Activated T-cell treated with anti-CD3 and anti-CD28 coated beads, Interleukin-2, amount 50 U/mL, for 72 hours (primary cell): ENCODE results near the gene PPP1R9A. TPM values are rescaled to one million over a fixed set of nuclear protein-coding genes. Genes with fewer than 3 reads are reported as not detected.

Experiments used
- ATAC-seq, 2 donors: fragments of 150-1000 bp; cut with Tn5 transposase; replicated peaks in 1 of 2; 2 replicates each; pipeline ENCODE4 v1.10.0; 2021; ENCODE audit warnings: moderate library complexity in 2 of 2, mild to moderate bottlenecking in 1 of 2
- DNase-seq, 2 donors: peaks; one replicate each; pipeline ENCODE4 v3.0.0; 2021 to 2022; ENCODE audit warnings: mixed read lengths in 1 of 2
- H3K27ac Mint-ChIP-seq: one replicate; pipeline ENCODE4 v1.8.0; 2022; ENCODE audit warnings: mild to moderate bottlenecking, moderate library complexity, mixed read lengths
- H3K27me3 Mint-ChIP-seq: one replicate; pipeline ENCODE4 v1.8.0; 2022; ENCODE audit warnings: low read depth, mixed read lengths
- H3K36me3 Mint-ChIP-seq, 2 donors: one replicate each; pipeline ENCODE4 v1.8.0; 2022; ENCODE audit warnings: mixed read lengths in 2 of 2, mild to moderate bottlenecking in 1 of 2; ENCODE audit not compliant: insufficient read depth in 2 of 2
- H3K4me1 Mint-ChIP-seq: one replicate; pipeline ENCODE4 v1.8.0; 2022; ENCODE audit warnings: low read depth, mixed read lengths
- H3K4me3 Mint-ChIP-seq, 2 donors: one replicate each; pipeline ENCODE4 v1.8.0; 2022; ENCODE audit warnings: mild to moderate bottlenecking in 2 of 2, mixed read lengths in 2 of 2, moderate library complexity in 2 of 2
- H3K9me3 Mint-ChIP-seq, 2 donors: one replicate each; pipeline ENCODE4 v1.8.0; 2022; ENCODE audit warnings: mixed read lengths in 2 of 2
- total RNA-seq, 2 donors: library from RNA; stranded (reverse); gene quantifications; one replicate each; pipeline ENCODE4 v1.2.3, GENCODE V29; 2022

The PPP1R9A gene
- total RNA-seq, 2 donors from 2014 or later = 0.02 to 0.19 TPM

- Mint-ChIP-seq H3K27ac (no peak overlapping the region), H3K27me3 (no peaks in the 10 kb centered on the region), H3K9me3 (no peaks in the 10 kb centered on the region), H3K4me3 (no peak overlapping the region), H3K4me1 (no peaks in the 10 kb centered on the region), H3K36me3 (no peaks in the 10 kb centered on the region)
- DNase-seq (no peak), ATAC-seq (no peak)
Observed at GRCh38 chr7:94923412-94923811, 16.0 kb downstream of the PPP1R9A start.

GRCh38 chr7:94928168-94928707 is 20.8 kb downstream of the PPP1R9A start:
- DNase-seq = no peak
- no peaks in the 10 kb centered on the region for H3K36me3 Mint-ChIP-seq
- H3K27ac Mint-ChIP-seq = no peak overlapping the region
- H3K4me1 Mint-ChIP-seq = no peaks in the 10 kb centered on the region
- no peaks in the 10 kb centered on the region for H3K27me3 Mint-ChIP-seq
- no peaks in the 10 kb centered on the region for H3K9me3 Mint-ChIP-seq
- no peak for ATAC-seq
- H3K4me3 Mint-ChIP-seq = no peak overlapping the region

- Mint-ChIP-seq H3K4me1 (no peaks in the 10 kb centered on the region), H3K27me3 (no peaks in the 10 kb centered on the region), H3K4me3 (no peak overlapping the region), H3K9me3 (no peaks in the 10 kb centered on the region), H3K27ac (no peak overlapping the region), H3K36me3 (no peaks in the 10 kb centered on the region)
- ATAC-seq (no peak), DNase-seq (no peak)
Observed at GRCh38 chr7:94933256-94933990, 26.0 kb downstream of the PPP1R9A start.

- no peak for DNase-seq
- H3K36me3 Mint-ChIP-seq = no peaks in the 10 kb centered on the region
- no peak overlapping the region for H3K27ac Mint-ChIP-seq
- no peaks in the 10 kb centered on the region for H3K9me3 Mint-ChIP-seq
- no peak for ATAC-seq
- H3K4me1 Mint-ChIP-seq = no peaks in the 10 kb centered on the region
- H3K4me3 Mint-ChIP-seq = no peak overlapping the region
- H3K27me3 Mint-ChIP-seq = no peaks in the 10 kb centered on the region
Observed at GRCh38 chr7:94939395-94939794, 32.0 kb downstream of the PPP1R9A start.

GRCh38 chr7:94940241-94940640 is 32.8 kb downstream of the PPP1R9A start:
- Mint-ChIP-seq H3K27me3 (no peaks in the 10 kb centered on the region), H3K36me3 (no peaks in the 10 kb centered on the region), H3K27ac (no peak overlapping the region), H3K4me1 (no peaks in the 10 kb centered on the region), H3K9me3 (no peaks in the 10 kb centered on the region), H3K4me3 (no peak overlapping the region)
- no peak for DNase-seq
- ATAC-seq = no peak

GRCh38 chr7:94941844-94942632 is 34.6 kb downstream of the PPP1R9A start:
- no peaks in the 10 kb centered on the region for H3K27me3 Mint-ChIP-seq
- no peak overlapping the region for H3K4me3 Mint-ChIP-seq
- no peaks in the 10 kb centered on the region for H3K4me1 Mint-ChIP-seq
- H3K36me3 Mint-ChIP-seq = no peaks in the 10 kb centered on the region
- no peak for DNase-seq
- ATAC-seq = no peak
- H3K27ac Mint-ChIP-seq = no peak overlapping the region
- no peaks in the 10 kb centered on the region for H3K9me3 Mint-ChIP-seq

GRCh38 chr7:94943134-94943533 is 35.7 kb downstream of the PPP1R9A start:
- Mint-ChIP-seq H3K4me1 (no peaks in the 10 kb centered on the region), H3K36me3 (no peaks in the 10 kb centered on the region), H3K9me3 (no peaks in the 10 kb centered on the region), H3K27me3 (no peaks in the 10 kb centered on the region), H3K4me3 (no peak overlapping the region), H3K27ac (no peak overlapping the region)
- ATAC-seq (no peak), DNase-seq (no peak)

- no peak overlapping the region for H3K27ac Mint-ChIP-seq
- no peaks in the 10 kb centered on the region for H3K4me1 Mint-ChIP-seq
- H3K9me3 Mint-ChIP-seq = peaks cover 0 to 2% of the 10 kb centered on the region in 2 donors
- H3K27me3 Mint-ChIP-seq = no peaks in the 10 kb centered on the region
- ATAC-seq (no peak), DNase-seq (no peak)
- H3K4me3 Mint-ChIP-seq = no peak overlapping the region
- H3K36me3 Mint-ChIP-seq = no peaks in the 10 kb centered on the region
Observed at GRCh38 chr7:94949532-94949931, 42.1 kb downstream of the PPP1R9A start.

- no peaks in the 10 kb centered on the region for H3K36me3 Mint-ChIP-seq
- no peak overlapping the region for H3K4me3 Mint-ChIP-seq
- H3K4me1 Mint-ChIP-seq = no peaks in the 10 kb centered on the region
- no peak overlapping the region for H3K27ac Mint-ChIP-seq
- H3K9me3 Mint-ChIP-seq = peaks cover 0 to 6% of the 10 kb centered on the region in 2 donors
- DNase-seq (no peak), ATAC-seq (no peak)
- H3K27me3 Mint-ChIP-seq = no peaks in the 10 kb centered on the region
Observed at GRCh38 chr7:94955807-94956206, 48.4 kb downstream of the PPP1R9A start.

GRCh38 chr7:94957061-94957460 is 49.7 kb downstream of the PPP1R9A start:
- peaks cover 0 to 6% of the 10 kb centered on the region in 2 donors for H3K9me3 Mint-ChIP-seq

GRCh38 chr7:94962661-94963060 is 55.3 kb downstream of the PPP1R9A start:
- Mint-ChIP-seq H3K4me3 (no peak overlapping the region), H3K36me3 (no peaks in the 10 kb centered on the region)

More at GRCh38 chr7:94957061-94957460, 49.7 kb downstream of the PPP1R9A start:
- H3K27me3 Mint-ChIP-seq = no peaks in the 10 kb centered on the region
- no peak overlapping the region for H3K4me3 Mint-ChIP-seq
- H3K36me3 Mint-ChIP-seq = no peaks in the 10 kb centered on the region
- H3K27ac Mint-ChIP-seq = no peak overlapping the region
- no peaks in the 10 kb centered on the region for H3K4me1 Mint-ChIP-seq
- DNase-seq (no peak), ATAC-seq (no peak)

GRCh38 chr7:94969434-94970084 is 62.2 kb downstream of the PPP1R9A start:
- Mint-ChIP-seq H3K27ac (no peak overlapping the region), H3K9me3 (peaks cover 2 to 7% of the 10 kb centered on the region in 2 donors), H3K4me3 (no peak overlapping the region), H3K4me1 (no peaks in the 10 kb centered on the region), H3K36me3 (no peaks in the 10 kb centered on the region), H3K27me3 (no peaks in the 10 kb centered on the region)
- DNase-seq (no peak), ATAC-seq (no peak)

More at GRCh38 chr7:94962661-94963060, 55.3 kb downstream of the PPP1R9A start:
- no peaks in the 10 kb centered on the region for H3K27me3 Mint-ChIP-seq
- H3K4me1 Mint-ChIP-seq = no peaks in the 10 kb centered on the region
- H3K27ac Mint-ChIP-seq = no peak overlapping the region
- ATAC-seq = no peak
- peaks cover 0 to 7% of the 10 kb centered on the region in 2 donors for H3K9me3 Mint-ChIP-seq
- no peak for DNase-seq

- H3K27me3 Mint-ChIP-seq = no peaks in the 10 kb centered on the region
- ATAC-seq (no peak), DNase-seq (no peak)
- H3K27ac Mint-ChIP-seq = no peak overlapping the region
- no peaks in the 10 kb centered on the region for H3K36me3 Mint-ChIP-seq
- peaks cover 2 to 7% of the 10 kb centered on the region in 2 donors for H3K9me3 Mint-ChIP-seq
- no peaks in the 10 kb centered on the region for H3K4me1 Mint-ChIP-seq
- no peak overlapping the region for H3K4me3 Mint-ChIP-seq
Observed at GRCh38 chr7:94970085-94970576, 62.7 kb downstream of the PPP1R9A start.
